GM18499 (cell line): ENCODE results near the gene ADGRV1.
"Not testable (repeated sequence)": the region's sequence is repeated elsewhere in the genome, so short reads cannot be mapped to it uniquely, and the experiment has no call there.

Experiments
- ATAC-seq: cut with Tn5 transposase; IDR thresholded peaks from one replicate; pipeline ENCODE4 v1.9.1; 2021; ENCODE audit warnings: moderate number of reproducible peaks; ENCODE audit not compliant: insufficient read depth, unreplicated experiment

Gene ADGRV1

DNA sequence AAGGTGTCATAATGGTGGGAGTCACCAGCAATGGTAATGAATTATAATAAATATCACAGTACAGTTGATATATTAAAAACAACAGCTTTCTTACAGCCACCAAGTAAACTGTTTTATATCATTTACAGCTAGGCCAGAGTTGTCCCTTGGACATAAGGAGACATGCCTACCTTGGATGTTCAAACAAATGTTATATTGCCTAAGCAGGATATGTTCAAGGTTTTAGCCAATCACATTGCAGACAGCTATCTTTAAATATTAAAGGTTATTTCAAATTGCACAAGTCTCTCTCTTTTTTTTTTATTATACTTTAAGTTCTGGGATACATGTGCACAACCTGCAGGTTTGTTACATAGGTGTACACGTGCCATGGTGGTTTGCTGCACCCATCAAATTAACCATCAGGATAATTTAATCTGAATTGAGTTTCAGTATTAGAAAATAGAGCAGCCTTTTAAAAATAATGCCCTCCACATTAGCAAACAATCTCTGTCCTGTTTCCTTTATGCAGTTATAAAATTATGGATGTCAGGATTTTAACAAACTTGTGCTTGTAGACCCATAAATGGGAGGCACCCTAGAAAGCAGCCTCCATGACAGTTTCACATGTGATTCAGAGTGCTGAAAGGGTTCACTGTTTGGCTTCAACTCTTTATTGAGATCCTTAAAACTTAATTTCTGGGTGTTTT is 483.8 kb downstream of the ADGRV1 start:
- ATAC-seq: no peak

DNA sequence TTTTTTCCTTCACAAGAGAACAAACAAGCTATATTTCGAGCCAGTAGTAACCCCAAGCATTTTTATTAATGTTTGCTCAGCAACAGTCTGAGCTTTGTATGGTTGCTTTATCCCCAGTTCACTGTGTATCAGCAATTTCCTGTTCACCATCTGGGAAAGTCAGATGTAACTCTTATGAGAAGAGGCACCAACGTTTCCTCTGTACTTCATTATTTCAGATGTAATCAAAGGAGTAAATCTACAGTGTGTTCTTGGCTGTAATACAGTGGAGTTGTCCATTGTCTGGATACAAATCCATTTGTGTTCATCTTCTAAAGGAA is 484.3 kb downstream of the ADGRV1 start:
- no peak for ATAC-seq

DNA sequence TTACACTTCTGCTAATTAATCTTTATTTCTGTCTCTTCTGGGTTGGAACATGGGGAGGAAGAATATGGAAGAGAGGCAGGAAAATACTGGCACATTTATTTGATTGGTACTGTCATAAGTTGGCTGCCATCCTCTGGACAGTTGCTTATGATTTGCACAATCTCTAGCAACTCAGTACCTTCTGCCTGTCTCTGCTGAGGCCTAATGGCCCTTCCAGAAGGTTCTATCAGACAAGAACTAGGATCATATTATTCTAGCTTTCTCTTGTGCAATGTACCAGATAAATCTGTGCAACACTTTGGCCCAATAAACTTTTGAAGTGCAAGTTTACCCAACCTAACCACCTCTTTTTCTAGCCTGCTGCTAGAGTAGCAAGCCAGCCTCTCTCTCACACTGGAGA is 489.5 kb downstream of the ADGRV1 start:
- ATAC-seq: no peak

DNA sequence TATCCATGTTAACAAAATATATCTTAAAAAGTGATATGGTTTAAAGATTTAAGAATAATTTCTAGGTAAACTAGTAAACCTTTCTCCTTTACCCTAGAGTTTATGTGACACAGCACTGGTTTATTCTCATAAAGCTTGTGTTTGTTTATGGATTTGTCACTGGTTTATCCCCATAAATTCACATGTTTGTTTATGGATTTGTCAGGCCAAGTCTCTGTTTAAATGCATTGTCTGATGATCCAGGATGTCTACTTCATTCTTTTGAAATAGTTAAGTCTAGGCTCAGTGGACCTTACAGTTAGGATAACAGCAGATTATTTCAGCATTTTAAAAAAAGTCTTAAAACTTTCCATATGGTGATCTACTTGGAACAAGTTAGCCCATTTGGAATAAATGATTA is 490.5 kb downstream of the ADGRV1 start:
- ATAC-seq: no peak

DNA sequence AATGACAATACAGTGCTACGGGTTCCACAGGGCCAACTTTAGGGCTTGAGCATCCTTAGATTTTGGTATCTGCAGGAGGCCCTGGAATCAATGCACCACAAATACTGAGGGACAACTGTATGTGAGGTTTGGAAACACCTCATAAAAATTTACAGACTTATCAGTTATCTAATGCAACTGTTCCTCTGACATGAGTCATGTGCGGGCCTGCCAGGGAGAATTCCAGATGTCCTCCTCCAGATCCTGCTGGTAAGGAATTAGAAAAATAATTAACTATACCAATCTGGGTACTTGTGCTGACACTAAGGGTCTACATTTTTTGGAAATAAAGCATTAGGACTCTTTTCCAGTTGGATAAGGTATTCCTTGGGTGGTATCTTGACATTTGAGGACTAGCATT is 491.2 kb downstream of the ADGRV1 start:
- ATAC-seq: no peak

DNA sequence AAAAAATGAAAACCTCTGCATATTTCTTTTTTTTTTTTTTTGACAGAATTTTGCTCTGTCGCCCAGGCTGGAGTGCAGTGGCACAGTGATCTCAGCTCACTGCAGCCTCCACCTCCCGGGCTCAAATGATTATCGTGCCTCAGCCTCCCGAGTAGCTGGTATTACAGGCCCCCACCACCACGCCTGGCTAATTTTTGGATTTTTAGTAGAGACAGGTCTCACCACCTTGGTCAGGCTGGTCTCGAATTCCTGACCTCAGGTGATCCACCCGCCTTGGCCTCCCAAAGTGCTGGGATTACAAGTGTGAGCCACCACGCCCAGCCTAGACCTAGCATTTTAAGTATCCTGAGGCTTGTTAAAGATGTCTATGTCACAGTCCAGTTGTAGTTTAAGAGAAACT is 493.8 kb downstream of the ADGRV1 start:
- ATAC-seq: not testable (repeated sequence)

DNA sequence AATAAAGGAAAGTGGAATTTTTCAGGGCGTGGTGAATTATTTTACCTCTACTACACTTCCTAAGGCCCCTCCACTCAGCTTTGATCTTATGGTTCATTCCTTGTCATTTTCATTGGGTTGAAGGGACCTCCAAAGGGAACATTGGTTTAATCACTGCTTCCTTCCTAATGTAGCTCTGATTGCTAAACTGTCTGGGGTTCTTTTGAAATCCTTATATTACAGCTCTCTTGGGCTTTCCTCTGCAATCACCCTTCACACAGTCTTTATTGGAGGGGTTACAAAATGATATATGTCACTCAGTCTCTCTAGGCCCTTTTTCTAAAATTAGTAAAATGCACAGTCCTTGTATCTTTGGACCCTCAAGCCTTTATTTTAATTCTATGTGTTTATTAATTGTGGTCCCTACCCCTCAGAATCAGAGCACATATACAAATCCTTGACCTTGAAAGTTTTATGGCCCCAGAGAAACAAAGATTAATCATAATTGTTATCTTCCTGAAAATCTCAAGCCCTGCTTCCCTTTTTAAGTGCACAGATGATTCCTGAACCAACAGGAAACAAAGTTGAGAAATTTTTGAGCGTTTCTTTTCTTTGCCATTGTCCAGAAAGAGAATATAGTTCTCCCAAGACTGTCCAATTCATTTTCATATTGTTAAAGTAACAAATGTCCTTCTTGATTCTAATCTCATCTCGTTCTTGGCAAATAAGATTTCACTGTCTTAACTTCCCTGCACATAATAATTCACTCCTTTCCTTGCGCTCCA is 494.6 kb downstream of the ADGRV1 start:
- no peak for ATAC-seq

DNA sequence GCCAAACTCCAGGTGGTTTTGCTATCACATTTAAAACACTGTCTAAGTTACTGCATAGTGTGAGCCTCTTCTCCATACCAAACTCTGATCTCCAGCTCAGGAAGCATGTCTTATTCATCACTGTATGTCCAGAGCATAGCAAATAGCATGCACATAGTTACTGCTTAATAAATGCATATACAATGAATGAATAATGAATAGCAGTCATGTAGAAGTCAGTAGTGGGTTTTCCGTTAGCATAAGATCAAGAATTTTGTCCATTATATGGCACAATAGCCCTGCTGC is 495.1 kb downstream of the ADGRV1 start:
- no peak for ATAC-seq

DNA sequence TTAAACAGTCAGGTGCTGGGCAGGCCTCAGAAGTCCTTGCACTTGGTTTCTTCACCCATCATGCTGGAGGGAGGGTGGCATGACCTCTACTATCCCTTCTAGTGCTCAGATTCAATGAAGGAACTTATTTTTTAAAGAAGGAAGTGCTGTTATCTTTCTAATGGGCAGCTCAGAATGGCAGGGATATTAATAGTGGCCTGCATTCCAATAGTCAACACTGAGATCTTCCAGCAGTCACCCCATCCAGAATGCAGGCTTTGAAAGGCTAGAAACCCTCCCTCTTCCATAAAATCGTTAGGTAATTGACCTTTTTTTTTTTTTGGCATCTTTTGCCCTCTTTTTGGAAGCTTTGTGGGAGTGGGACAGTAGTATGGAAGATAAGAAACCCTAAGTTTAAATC is 499.6 kb downstream of the ADGRV1 start:
- no peak for ATAC-seq

DNA sequence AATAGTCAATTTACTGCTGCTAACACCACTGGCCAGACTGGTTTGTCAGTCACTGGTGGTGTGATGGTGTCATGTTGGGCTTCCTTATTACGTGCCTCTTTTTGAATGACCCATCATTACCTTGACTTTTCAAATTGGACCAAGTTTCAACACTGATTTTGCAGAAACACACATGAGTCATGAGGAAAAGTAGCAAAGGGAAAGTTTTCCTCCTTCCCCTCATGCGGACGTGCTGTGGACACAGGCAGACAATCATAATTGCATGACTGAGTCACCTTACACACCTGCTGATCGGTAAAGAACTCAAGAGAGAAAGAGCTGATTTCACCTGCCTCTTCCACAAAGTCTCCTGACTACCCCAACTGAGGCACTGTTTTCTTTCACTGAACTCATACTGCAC is 500.0 kb downstream of the ADGRV1 start:
- no peak for ATAC-seq

DNA sequence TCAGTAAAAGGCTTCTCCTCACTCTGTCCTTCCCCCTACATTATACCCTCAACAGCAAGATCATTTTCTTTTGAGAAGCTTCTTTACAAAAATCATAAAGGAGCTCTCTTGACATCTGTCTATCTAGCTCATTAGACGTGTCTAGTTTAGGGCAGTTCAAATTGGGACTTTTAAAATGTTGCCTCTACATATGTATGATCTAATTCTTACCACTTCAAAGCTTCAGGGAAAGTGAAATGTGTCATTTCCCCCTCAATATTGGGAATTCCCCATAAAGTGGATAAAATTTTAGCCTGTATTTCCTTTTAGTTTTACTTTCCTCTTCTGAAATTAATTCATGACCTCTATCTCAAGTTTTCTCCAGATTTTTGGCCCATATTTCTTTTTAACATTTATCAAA is 500.8 kb downstream of the ADGRV1 start:
- ATAC-seq: peak; percentile 86

DNA sequence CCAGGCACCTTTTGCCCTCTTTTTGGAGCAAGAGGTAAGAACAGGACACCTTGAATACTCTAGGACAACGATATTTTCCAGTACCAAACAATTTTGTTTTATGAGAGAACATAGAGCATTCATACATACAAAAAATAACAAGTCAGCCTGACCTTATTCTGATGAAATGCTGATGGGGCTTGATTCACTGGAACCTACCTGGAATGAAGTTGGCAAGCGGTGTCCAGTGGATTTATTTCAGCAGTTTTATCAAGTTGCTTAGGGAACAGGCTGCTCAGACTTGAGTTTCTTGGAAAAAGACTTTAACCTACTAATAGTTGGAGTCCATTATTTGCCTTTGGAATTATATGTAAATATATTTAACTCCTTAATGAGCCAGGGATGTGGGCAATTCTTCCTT is 502.5 kb downstream of the ADGRV1 start:
- no peak for ATAC-seq

DNA sequence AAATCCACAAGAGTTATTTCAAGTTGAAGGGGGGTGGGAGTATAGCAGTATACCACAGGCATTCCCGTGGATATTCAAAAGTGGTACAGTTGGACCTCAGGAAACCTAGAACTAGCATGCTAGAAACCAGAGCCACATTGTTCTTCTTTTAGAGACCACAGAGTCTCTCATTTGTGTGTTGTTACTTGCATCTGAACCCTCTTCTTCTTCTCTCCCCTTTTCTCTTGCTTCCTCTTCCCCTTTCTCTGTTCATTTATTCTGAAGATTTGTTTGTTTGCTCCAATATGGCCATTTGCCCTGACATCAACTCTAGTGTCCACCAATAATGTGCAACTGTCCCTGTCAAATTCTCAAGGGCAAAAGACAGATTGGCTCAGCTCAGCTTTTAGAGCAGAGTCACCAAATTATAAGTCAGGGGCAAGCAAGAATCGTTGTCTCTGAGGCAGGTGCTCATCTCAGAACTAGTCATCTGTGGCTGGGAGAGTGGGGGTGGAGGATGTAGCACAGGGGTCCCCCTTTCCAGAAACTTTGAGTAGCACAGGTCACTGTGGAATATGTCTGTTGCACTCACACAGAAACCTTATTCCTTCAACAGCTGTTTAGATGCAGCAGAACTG is 503.5 kb downstream of the ADGRV1 start:
- ATAC-seq: no peak

DNA sequence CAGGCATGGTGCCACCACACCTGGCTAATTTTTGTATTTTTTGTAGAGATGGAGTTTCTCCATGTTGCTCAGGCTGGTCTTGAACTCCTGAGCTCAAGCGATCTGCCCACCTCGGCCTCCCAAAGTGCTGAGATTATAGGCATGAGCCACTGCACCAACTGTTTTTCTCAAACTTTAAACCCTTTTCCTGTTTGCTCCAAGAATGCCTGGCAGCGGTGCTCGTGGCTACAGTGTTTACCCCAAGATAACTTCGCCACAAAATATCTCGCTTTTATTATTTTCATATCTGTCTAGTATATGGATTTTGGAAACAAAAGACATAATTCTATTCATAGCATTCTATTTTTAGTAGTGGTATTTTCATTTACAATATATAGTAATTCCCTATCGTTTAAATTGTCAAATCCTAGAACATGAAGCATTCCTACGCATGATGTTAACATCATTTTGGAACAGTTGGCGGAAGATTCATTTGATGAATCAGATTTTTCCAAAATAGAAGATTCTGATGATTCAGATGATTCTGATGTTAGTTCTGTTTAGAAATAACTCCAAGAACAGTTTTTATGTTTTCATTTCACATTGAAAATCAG is 504.6 kb downstream of the ADGRV1 start:
- ATAC-seq: not testable (repeated sequence)

DNA sequence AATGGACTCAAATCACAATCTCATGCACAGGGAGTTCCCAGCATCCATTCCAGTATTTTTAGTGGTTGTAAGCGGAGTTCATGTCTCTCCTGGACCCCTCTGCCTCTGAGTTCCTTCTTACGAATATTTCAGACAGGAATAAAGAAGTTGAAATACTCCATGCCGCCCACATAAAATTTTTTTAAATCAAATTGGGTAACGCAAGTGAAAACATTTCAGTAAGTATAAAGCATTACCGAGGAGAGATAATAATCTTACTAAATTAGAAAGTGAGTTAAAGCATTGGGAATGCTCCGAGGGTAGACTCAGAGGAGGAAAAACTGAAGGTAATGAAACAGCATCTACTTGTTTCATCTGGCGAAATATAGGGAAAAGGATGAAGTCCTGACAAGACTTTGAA is 506.9 kb downstream of the ADGRV1 start:
- ATAC-seq: no peak

DNA sequence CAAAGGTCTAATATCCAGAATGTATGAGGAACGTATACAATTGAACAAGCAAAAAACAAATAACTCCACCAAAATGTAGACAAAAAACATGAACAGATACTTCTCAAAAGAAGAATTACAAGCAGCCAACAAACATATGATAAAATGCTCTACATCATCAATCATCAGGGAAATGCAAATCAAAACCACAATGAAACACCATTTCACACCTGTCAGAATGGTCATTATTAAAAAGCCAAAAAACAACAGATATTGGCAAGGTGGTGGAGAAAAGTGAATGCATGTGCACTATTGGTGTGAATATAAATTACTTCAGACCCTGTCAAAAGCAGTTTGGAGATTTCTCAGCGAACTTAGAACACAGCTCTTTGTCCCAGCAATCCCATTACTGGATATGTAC is 510.8 kb downstream of the ADGRV1 start:
- no peak for ATAC-seq

DNA sequence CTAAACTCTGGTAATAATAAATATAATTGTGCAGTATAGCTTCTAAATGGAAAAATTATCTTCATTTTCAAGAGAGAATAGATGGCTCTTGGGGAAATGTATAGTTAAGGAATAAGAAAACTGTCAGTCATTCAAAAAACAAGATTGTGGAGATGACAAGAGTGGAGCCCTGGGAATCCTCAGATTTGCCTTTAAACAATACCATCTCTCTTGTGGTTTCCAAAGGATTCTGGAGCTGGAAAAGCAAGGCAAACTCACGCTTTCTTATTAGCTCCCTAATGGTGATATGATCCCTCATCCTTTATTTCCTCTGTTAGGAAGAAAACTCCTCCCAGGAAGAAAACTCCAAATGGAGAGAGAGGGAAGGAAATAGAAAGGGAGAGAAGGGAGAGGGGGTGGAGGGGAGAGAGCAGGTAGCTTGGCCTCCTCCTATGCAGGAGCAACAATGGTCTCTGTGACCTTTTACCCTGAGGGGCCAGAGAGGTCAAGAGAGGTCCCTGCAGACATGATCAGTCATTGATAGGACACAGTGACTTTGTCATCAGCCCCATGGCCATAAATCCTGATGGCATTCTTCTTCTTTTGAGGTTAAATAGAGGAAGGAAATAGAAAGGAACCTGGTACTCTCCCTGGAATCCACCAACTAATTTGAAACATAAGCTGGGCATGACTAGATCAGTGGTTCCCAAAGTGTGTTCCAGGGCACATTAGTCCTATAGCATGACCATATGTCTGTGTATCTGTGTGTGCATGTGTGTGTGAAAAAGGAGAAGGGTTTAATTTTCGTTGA is 512.4 kb downstream of the ADGRV1 start:
- no peak for ATAC-seq

DNA sequence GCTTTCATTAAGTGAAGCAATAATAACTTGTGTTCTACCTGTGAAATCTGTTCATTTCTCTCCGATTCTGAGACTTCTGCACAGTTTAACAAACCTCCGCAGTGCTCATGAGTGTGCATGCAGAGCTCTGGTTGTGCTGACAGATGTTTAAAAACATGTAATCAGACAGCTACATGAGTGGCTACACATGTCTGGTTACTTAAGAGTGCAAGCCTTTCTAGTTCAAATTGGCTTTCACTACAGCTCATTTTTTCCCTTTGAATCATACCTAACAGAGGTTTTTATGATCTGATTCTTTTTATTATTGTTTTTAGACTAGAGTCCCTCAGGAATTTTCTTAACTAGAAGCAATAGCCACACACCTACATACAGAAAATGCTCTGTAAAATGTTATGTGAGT is 514.3 kb downstream of the ADGRV1 start:
- ATAC-seq: no peak

DNA sequence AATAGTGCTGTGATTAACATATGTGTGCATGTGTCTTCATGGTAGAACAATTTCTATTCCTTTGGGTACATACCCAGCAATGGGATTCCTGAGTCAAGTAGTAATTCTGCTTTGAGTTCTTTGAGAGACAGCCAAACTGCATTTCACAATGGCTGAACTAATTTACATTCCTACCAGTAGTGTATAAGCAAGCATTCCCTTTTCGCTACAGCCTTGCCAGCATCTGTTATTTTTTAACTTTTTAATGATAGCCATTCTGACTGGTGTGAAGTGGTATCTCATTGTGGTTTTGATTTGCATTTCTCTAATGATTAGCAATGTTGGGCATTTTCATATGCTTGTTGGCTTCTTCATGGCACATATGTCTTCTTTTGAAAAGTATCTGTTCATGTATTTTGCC is 516.0 kb downstream of the ADGRV1 start:
- no peak for ATAC-seq

DNA sequence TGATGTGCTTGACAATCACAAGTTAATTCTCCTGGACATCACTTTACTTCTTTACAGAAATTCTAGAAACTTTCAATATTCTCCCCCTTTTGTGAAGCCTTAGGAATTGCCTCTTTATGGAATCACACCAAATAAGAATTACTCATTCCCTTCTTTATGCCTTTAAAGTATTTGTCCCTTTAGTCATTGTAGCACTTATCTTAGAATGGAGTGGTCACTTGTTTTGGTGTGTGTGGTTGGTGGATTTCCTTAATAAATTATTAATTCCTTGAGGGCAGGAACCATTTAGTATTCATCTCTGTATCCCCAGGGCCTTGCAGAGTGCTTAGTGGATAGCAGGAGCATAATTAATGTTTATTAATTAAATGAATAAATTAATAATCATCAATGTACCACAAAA is 517.5 kb downstream of the ADGRV1 start:
- ATAC-seq: no peak

DNA sequence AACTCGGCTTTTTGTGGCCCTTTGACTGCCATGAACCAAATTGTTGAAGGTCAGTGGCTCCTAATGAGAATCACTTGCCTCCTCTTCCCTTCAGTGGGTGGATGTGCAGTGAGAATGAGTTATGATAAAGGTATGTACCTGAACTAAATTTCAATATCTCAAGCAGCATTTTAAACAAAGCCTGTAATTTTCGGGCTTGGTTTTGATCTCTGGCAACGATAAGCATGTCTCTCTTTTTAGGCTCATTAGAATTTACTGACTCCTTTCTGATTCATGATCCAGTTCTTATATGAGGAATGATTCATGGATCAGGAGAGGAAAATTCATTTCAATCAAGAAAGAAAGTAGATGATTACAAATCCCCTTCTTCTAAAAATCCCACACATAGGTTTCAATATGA is 519.0 kb downstream of the ADGRV1 start:
- ATAC-seq: no peak
